Coronary artery (tissue), 2 donors: ENCODE data around the gene ADCY6.

Experiments used
- DNase-seq: peaks from one replicate; pipeline ENCODE4 v3.0.0-alpha.2; 2017; ENCODE audit warnings: low spot score
- H3K27ac ChIP-seq, 2 donors: fragments of 200-600 bp; sonication (generic); one replicate each; pipeline ENCODE4 v1.5.1; 2016 to 2019
- H3K4me3 ChIP-seq: fragments of 200-600 bp; sonication (generic); 2 replicates; pipeline ENCODE4 v1.5.1; 2016; ENCODE audit warnings: mild to moderate bottlenecking, moderate library complexity
- CTCF ChIP-seq: fragments of 200-600 bp; sonication (generic); IDR thresholded peaks from one replicate; pipeline ENCODE4 v1.5.1; 2019; ENCODE audit warnings: antibody characterized with exemption

The ADCY6 gene

GRCh38 chr12:48827513-48828096 is 38.7 kb upstream of the ADCY6 start:
- Histone ChIP-seq H3K4me3 (no peak overlapping the region), H3K27ac (no peak overlapping the region)
- TF ChIP-seq CTCF = no peak
- no peak for DNase-seq

GRCh38 chr12:48827026-48827425 is 38.1 kb upstream of the ADCY6 start:
- Histone ChIP-seq H3K27ac (no peak overlapping the region), H3K4me3 (no peak overlapping the region)
- TF ChIP-seq CTCF = no peak
- no peak for DNase-seq

GRCh38 chr12:48826209-48826855 is 37.4 kb upstream of the ADCY6 start:
- H3K4me3 ChIP-seq = no peak overlapping the region
- TF ChIP-seq CTCF = no peak
- no peak for DNase-seq
- no peak overlapping the region for H3K27ac ChIP-seq

- TF ChIP-seq CTCF = no peak
- DNase-seq = no peak
- Histone ChIP-seq H3K4me3 (no peak overlapping the region), H3K27ac (no peak overlapping the region)
Observed at GRCh38 chr12:48824905-48825304, 36.0 kb upstream of the ADCY6 start.

- Histone ChIP-seq H3K4me3 (no peak overlapping the region), H3K27ac (no peak overlapping the region)
- DNase-seq = no peak
- no peak for TF ChIP-seq CTCF
Observed at GRCh38 chr12:48824112-48824511, 35.2 kb upstream of the ADCY6 start.

GRCh38 chr12:48823281-48823680 is 34.4 kb upstream of the ADCY6 start:
- H3K27ac ChIP-seq = no peak overlapping the region
- DNase-seq = no peak
- H3K4me3 ChIP-seq = no peak overlapping the region
- TF ChIP-seq CTCF = no peak

GRCh38 chr12:48822711-48823110 is 33.8 kb upstream of the ADCY6 start:
- no peak overlapping the region for H3K27ac ChIP-seq
- DNase-seq = no peak
- no peak for TF ChIP-seq CTCF
- H3K4me3 ChIP-seq = no peak overlapping the region
